Panc1 (cell line): ENCODE results near the gene FAM107B. TPM values are rescaled to one million over a fixed set of nuclear protein-coding genes. Genes with fewer than 3 reads are reported as not detected.

Experiments used
- ATAC-seq: fragments of 200-7000 bp; cut with Tn5 transposase; 2 replicates; pipeline ENCODE4 v1.9.1; 2020; ENCODE audit warnings: mild to moderate bottlenecking, moderate library complexity
- BruUV-seq: library from RNA; stranded (reverse); fragments of 400-500 nt; replicated peaks from 2 replicates; lab custom pipeline; 2021; lab: Mats Ljungman, UMichigan
- CTCF ChIA-PET: fragments of 300-600 bp; sonication (Branson Sonifier 250); formaldehyde crosslinking; loops from one replicate; lab custom pipeline; 2022; ENCODE audit warnings: antibody characterized with exemption; lab: Charles Lee
- POLR2A ChIA-PET: fragments of 300-600 bp; sonication (Branson Sonifier 250); formaldehyde crosslinking; loops from one replicate; lab custom pipeline; 2022; ENCODE audit warnings: antibody characterized with exemption; lab: Charles Lee
- DNase-seq: peaks from one replicate; pipeline ENCODE4 v3.0.0-alpha.2; 2010; ENCODE audit warnings: low read depth, low spot score
- H3K27ac ChIP-seq: 2 replicates; pipeline ENCODE4 v1.5.1; 2011; ENCODE audit warnings: mild to moderate bottlenecking, low read length, inconsistent platforms
- H3K27me3 ChIP-seq: fragments of 200-500 bp; sonication (Bioruptor generic); 2 replicates; pipeline ENCODE4 v1.6.0; 2014; ENCODE audit warnings: low read length, inconsistent platforms; ENCODE audit not compliant: control insufficient read depth, insufficient read depth
- H3K36me3 ChIP-seq: fragments of 200-500 bp; sonication (Bioruptor generic); 2 replicates; pipeline ENCODE4 v1.5.1; 2014; ENCODE audit warnings: inconsistent platforms, mild to moderate bottlenecking, low read length, moderate library complexity; ENCODE audit not compliant: control insufficient read depth, insufficient read depth
- H3K4me1 ChIP-seq: 2 replicates; pipeline ENCODE4 v1.5.1; 2011; ENCODE audit warnings: inconsistent platforms, mild to moderate bottlenecking, low read length, moderate library complexity; ENCODE audit not compliant: control insufficient read depth, insufficient read depth
- H3K4me3 ChIP-seq, 2 experiments: 2 replicates each; pipeline ENCODE4 v1.5.1; 2011 to 2012; ENCODE audit warnings: low read depth in 2 of 2, low read length in 2 of 2, mild to moderate bottlenecking in 2 of 2, inconsistent platforms in 1 of 2, moderate library complexity in 1 of 2
- H3K9me3 ChIP-seq: fragments of 200-500 bp; sonication (Bioruptor generic); 2 replicates; pipeline ENCODE4 v1.5.1; 2014; ENCODE audit warnings: low read depth, mild to moderate bottlenecking, inconsistent platforms, low read length, moderate library complexity; ENCODE audit not compliant: control insufficient read depth, insufficient read depth
- POLR2AphosphoS5 ChIP-seq: IDR thresholded peaks from 2 replicates; pipeline ENCODE4 v1.6.1; 2012; ENCODE audit warnings: mild to moderate bottlenecking, low read depth, low read length, moderate library complexity
- SIN3A ChIP-seq: IDR thresholded peaks from 2 replicates; pipeline ENCODE4 v1.6.1; 2012; ENCODE audit warnings: low read depth, mild to moderate bottlenecking, low read length, moderate library complexity, borderline replicate concordance; ENCODE audit not compliant: insufficient read depth
- TCF7L2 ChIP-seq: IDR thresholded peaks from 2 replicates; pipeline ENCODE4 v1.6.1; 2011; ENCODE audit warnings: mild to moderate bottlenecking, low read depth, low read length, inconsistent platforms
- in situ Hi-C: cut with HindIII; loops from 2 replicates; pipeline ENCODE4 v1.10.0; 2016; ENCODE audit warnings: low sequenced_read_pairs, low pct_unique_long_range_greater_than_20kb
- intact Hi-C: fragments of 100-400 bp; cut with micrococcal nuclease; formaldehyde crosslinking; loops from one replicate; pipeline ENCODE4 v1.10.0; 2022; ENCODE audit not compliant: unreplicated experiment
- total RNA-seq: library from RNA; stranded (reverse); gene quantifications from one replicate; pipeline ENCODE4 v1.2.1, GENCODE V29; 2021; ENCODE audit not compliant: unreplicated experiment
- TF ChIP-seq, protein P1 (sequence below): fragments of 450-650 bp; IDR thresholded peaks from 2 replicates; pipeline ENCODE4 v1.5.1; 2017; ENCODE audit warnings: mild to moderate bottlenecking
- TF ChIP-seq, protein P2 (sequence below), 2 experiments: IDR thresholded peaks; 2 replicates each; pipeline ENCODE4 v1.6.1; 2011 to 2012; ENCODE audit warnings: low read depth in 2 of 2, control low read depth in 1 of 2, low read length in 1 of 2, mild to moderate bottlenecking in 1 of 2, moderate library complexity in 1 of 2; ENCODE audit not compliant: insufficient read depth in 1 of 2

Gene FAM107B
- total RNA-seq, 1 experiment from 2014 or later, result 13.4 TPM

DNA sequence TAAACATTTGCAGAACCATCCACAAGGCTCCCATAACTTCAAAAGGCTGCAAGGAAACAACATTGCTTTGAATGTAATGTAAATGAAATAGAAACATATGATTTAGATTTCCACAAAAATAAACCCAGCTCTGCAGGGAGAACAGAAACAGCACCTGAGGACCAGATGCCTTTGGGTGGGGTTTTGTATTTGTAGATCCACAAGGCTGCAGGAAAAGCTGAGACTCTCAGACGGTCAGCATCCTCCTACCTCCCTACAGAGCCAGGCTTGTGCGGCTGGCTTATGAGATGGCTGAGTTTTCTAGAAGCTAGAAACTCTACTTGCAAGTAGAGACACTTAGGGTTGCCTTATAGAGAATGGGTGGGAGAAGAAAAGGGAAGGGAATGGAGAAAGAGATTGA is 49.8 kb downstream of the FAM107B start:
- POLR2A ChIA-PET, result no interaction called here
- BruUV-seq, result no TSS peak
- Histone ChIP-seq H3K4me3 (no peak overlapping the region), H3K4me1 (no peaks in the 10 kb centered on the region), H3K27ac (no peak overlapping the region), H3K27me3 (no peaks in the 10 kb centered on the region), H3K36me3 (no peaks in the 10 kb centered on the region), H3K9me3 (no peaks in the 10 kb centered on the region)
- CTCF ChIA-PET, result no interaction called here
- TF ChIP-seq, protein P1, sequence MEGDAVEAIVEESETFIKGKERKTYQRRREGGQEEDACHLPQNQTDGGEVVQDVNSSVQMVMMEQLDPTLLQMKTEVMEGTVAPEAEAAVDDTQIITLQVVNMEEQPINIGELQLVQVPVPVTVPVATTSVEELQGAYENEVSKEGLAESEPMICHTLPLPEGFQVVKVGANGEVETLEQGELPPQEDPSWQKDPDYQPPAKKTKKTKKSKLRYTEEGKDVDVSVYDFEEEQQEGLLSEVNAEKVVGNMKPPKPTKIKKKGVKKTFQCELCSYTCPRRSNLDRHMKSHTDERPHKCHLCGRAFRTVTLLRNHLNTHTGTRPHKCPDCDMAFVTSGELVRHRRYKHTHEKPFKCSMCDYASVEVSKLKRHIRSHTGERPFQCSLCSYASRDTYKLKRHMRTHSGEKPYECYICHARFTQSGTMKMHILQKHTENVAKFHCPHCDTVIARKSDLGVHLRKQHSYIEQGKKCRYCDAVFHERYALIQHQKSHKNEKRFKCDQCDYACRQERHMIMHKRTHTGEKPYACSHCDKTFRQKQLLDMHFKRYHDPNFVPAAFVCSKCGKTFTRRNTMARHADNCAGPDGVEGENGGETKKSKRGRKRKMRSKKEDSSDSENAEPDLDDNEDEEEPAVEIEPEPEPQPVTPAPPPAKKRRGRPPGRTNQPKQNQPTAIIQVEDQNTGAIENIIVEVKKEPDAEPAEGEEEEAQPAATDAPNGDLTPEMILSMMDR, result no peak
- no peak for ATAC-seq
- intact Hi-C loops, result no loop called here
- no peak for DNase-seq
- in situ Hi-C loops, result no loop called here

DNA sequence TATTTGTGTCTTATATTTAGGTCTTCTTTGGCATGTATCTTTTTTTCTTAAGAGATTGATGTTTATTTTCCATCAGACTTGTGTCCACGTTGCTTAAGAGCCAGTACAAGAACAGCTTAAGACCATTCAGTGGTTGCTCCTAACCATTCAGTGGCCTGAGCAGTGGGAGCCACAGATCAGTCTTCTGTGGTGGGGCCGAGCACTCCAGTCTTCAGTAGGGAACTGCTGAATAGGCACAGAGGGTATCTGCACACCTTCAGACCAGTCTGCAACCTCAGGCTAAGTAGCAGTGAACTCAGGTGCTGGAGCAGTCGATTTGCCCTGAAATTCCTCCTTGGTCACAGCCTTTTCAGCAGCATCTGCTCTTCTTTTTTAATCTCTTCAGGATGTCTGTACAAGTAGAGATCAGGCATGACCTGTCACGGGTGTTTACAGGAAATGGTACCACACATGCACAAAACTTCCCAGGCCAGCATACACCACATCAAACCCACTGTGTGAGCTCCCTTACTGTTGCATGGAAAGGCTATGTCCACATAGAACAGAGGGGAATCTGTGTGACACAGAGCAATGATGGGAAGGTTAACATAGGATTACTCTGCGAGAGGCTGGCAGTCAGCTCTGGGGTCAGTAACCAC is 51.5 kb downstream of the FAM107B start:
- Histone ChIP-seq H3K4me1 (no peaks in the 10 kb centered on the region), H3K4me3 (no peak overlapping the region), H3K36me3 (no peaks in the 10 kb centered on the region), H3K9me3 (no peaks in the 10 kb centered on the region), H3K27me3 (no peaks in the 10 kb centered on the region), H3K27ac (no peak overlapping the region)
- DNase-seq (no peak), ATAC-seq (no peak)
- no peak for TF ChIP-seq SIN3A
- TF ChIP-seq, protein P1, result no peak
- no peak for TF ChIP-seq POLR2AphosphoS5
- TF ChIP-seq TCF7L2, result no peak
- TF ChIP-seq, protein P2, sequence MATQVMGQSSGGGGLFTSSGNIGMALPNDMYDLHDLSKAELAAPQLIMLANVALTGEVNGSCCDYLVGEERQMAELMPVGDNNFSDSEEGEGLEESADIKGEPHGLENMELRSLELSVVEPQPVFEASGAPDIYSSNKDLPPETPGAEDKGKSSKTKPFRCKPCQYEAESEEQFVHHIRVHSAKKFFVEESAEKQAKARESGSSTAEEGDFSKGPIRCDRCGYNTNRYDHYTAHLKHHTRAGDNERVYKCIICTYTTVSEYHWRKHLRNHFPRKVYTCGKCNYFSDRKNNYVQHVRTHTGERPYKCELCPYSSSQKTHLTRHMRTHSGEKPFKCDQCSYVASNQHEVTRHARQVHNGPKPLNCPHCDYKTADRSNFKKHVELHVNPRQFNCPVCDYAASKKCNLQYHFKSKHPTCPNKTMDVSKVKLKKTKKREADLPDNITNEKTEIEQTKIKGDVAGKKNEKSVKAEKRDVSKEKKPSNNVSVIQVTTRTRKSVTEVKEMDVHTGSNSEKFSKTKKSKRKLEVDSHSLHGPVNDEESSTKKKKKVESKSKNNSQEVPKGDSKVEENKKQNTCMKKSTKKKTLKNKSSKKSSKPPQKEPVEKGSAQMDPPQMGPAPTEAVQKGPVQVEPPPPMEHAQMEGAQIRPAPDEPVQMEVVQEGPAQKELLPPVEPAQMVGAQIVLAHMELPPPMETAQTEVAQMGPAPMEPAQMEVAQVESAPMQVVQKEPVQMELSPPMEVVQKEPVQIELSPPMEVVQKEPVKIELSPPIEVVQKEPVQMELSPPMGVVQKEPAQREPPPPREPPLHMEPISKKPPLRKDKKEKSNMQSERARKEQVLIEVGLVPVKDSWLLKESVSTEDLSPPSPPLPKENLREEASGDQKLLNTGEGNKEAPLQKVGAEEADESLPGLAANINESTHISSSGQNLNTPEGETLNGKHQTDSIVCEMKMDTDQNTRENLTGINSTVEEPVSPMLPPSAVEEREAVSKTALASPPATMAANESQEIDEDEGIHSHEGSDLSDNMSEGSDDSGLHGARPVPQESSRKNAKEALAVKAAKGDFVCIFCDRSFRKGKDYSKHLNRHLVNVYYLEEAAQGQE (IDR thresholded peaks at IDR 0.05; ENCODE audit: insufficient read depth in 1 of 2, low read depth in 2 of 2, low read length in 1 of 2), result no peak
- BruUV-seq, result no TSS peak
- CTCF ChIA-PET, result interaction anchor here (0.6 kb wide), 1 partner anchor 27 kb away, joined by 5 read pairs; no protein-coding TSS in a partner anchor
- intact Hi-C loops, result no loop called here
- in situ Hi-C loops, result no loop called here
- POLR2A ChIA-PET, result no interaction called here
